SK-N-SH (cell line): ENCODE results near the gene ADAMTSL1. TPM values are rescaled to one million over a fixed set of nuclear protein-coding genes. Genes with fewer than 3 reads are reported as not detected.

Source experiments
- CTCF ChIA-PET: fragments of 300-600, 350-600 bp; formaldehyde crosslinking; extraction: SDS; loops from one replicate; lab custom pipeline; 2021; lab: Yijun Ruan, JAX
- POLR2A ChIA-PET: fragments of 350-600 bp; sonication (Branson Sonifier 250); formaldehyde crosslinking; extraction: SDS; loops from one replicate; lab custom pipeline; 2020; ENCODE audit warnings: antibody characterized with exemption, inconsistent platforms; lab: Yijun Ruan, JAX
- DNase-seq: peaks from one replicate; pipeline ENCODE4 v3.0.0; 2012
- H2AFZ ChIP-seq: fragments of 200-600 bp; sonication (generic); 2 replicates; pipeline ENCODE4 v1.8.1; 2016; ENCODE audit warnings: antibody characterized with exemption, mild to moderate bottlenecking, low read depth
- H3F3A ChIP-seq: fragments of 200-600 bp; sonication (generic); replicated peaks from 2 replicates; pipeline ENCODE3; 2016; ENCODE audit warnings: antibody characterized with exemption, mild to moderate bottlenecking; ENCODE audit not compliant: insufficient read depth
- H3K27ac ChIP-seq, 2 experiments: fragments of 200-500 bp in 1 of 2; fragments of 200-600 bp in 1 of 2; sonication (Bioruptor generic) in 1 of 2; sonication (generic), shearing (Covaris generic) in 1 of 2; 2 replicates each; pipeline versions ENCODE4 v1.5.1 to v1.6.1; 2014 to 2016; ENCODE audit warnings: low read depth in 2 of 2, inconsistent platforms in 1 of 2, low read length in 1 of 2, mild to moderate bottlenecking in 1 of 2, mixed read lengths in 1 of 2
- H3K27me3 ChIP-seq: fragments of 200-600 bp; sonication (generic), shearing (Covaris generic); 2 replicates; pipeline ENCODE4 v1.6.1; 2016; ENCODE audit warnings: mixed run types; ENCODE audit not compliant: insufficient read depth
- H3K36me3 ChIP-seq, 2 experiments: fragments of 200-500 bp in 1 of 2; fragments of 200-600 bp in 1 of 2; sonication (Bioruptor generic) in 1 of 2; sonication (generic) in 1 of 2; replicated peaks in 1 of 2; 2 replicates each; pipeline versions ENCODE3 to v1.5.1; 2014 to 2016; ENCODE audit warnings: low read length in 1 of 2, mild to moderate bottlenecking in 1 of 2; ENCODE audit not compliant: insufficient read depth in 2 of 2, control insufficient read depth in 1 of 2
- H3K4me1 ChIP-seq, 2 experiments: fragments of 200-500 bp in 1 of 2; fragments of 200-600 bp in 1 of 2; sonication (Bioruptor generic) in 1 of 2; sonication (generic), shearing (Covaris generic) in 1 of 2; 2 replicates each; pipeline versions ENCODE4 v1.5.1 to v1.6.1; 2014 to 2016; ENCODE audit warnings: low read depth in 1 of 2, low read length in 1 of 2, mixed run types in 1 of 2; ENCODE audit not compliant: insufficient read depth in 2 of 2, control insufficient read depth in 1 of 2
- H3K4me2 ChIP-seq: fragments of 200-600 bp; sonication (generic), shearing (Covaris generic); 2 replicates; pipeline ENCODE4 v1.6.1; 2017; ENCODE audit warnings: mixed run types
- H3K4me3 ChIP-seq, 2 experiments: fragments of 200-500 bp in 1 of 2; fragments of 200-600 bp in 1 of 2; sonication (Bioruptor generic) in 1 of 2; sonication (generic), shearing (Covaris generic) in 1 of 2; 2 replicates each; pipeline versions ENCODE4 v1.5.1 to v1.8.1; 2014 to 2016; ENCODE audit warnings: low read depth in 2 of 2, inconsistent platforms in 1 of 2, low read length in 1 of 2, mild to moderate bottlenecking in 1 of 2, mixed read lengths in 1 of 2, moderate library complexity in 1 of 2
- H3K79me2 ChIP-seq: fragments of 200-600 bp; sonication (generic); 2 replicates; pipeline ENCODE4 v1.8.1; 2017; ENCODE audit warnings: mild to moderate bottlenecking; ENCODE audit not compliant: insufficient read depth
- H3K9ac ChIP-seq: fragments of 200-600 bp; sonication (generic); 2 replicates; pipeline ENCODE4 v1.6.1; 2017; ENCODE audit warnings: mixed run types
- H3K9me2 ChIP-seq: fragments of 200-600 bp; sonication (generic); 2 replicates; pipeline ENCODE4 v1.6.1; 2017; ENCODE audit warnings: mixed run types
- H3K9me3 ChIP-seq: fragments of 200-600 bp; sonication (generic); 2 replicates; pipeline ENCODE4 v1.6.1; 2017; ENCODE audit warnings: mixed run types, mild to moderate bottlenecking, moderate library complexity
- H4K20me1 ChIP-seq: fragments of 200-600 bp; sonication (generic); 2 replicates; pipeline ENCODE4 v1.6.1; 2017; ENCODE audit warnings: mild to moderate bottlenecking, mixed run types; ENCODE audit not compliant: insufficient read depth
- CHD2 ChIP-seq: fragments of 150-350 bp; IDR thresholded peaks from 2 replicates; pipeline ENCODE4 v1.6.1; 2018; ENCODE audit warnings: low read length; ENCODE audit not compliant: partially characterized antibody
- EP300 ChIP-seq, 2 experiments: IDR thresholded peaks; 2 replicates each; pipeline versions ENCODE4 v1.4.0 to v1.6.1; 2012; ENCODE audit warnings: borderline replicate concordance in 1 of 2, low read depth in 1 of 2, low read length in 1 of 2
- EZH2phosphoT487 ChIP-seq: fragments of 200-600 bp; sonication (generic); IDR thresholded peaks from 2 replicates; pipeline ENCODE4 v1.6.1; 2017; ENCODE audit warnings: low read depth, mixed run types, mild to moderate bottlenecking, antibody characterized with exemption, moderate library complexity, borderline replicate concordance
- FOXM1 ChIP-seq: IDR thresholded peaks from 2 replicates; pipeline ENCODE4 v1.4.0; 2012; ENCODE audit warnings: low read depth, mild to moderate bottlenecking
- GATA2 ChIP-seq: sonication (generic); formaldehyde crosslinking; IDR thresholded peaks from 2 replicates; pipeline ENCODE4 v1.5.0; 2020; ENCODE audit warnings: mild to moderate bottlenecking, missing genetic modification reagents
- JUND ChIP-seq: IDR thresholded peaks from 2 replicates; pipeline ENCODE4 v1.4.0; 2012
- MXI1 ChIP-seq: IDR thresholded peaks from 2 replicates; pipeline ENCODE4 v1.6.1; 2012; ENCODE audit warnings: mild to moderate bottlenecking, low read depth, low read length, improper control_type of control experiment
- POLR2AphosphoS5 ChIP-seq: IDR thresholded peaks from 2 replicates; pipeline ENCODE4 v1.6.1; 2012; ENCODE audit warnings: low read depth, low read length
- RFX5 ChIP-seq: IDR thresholded peaks from 2 replicates; pipeline ENCODE4 v1.6.1; 2012; ENCODE audit warnings: mild to moderate bottlenecking, improper control_type of control experiment, low read length
- RXRA ChIP-seq: IDR thresholded peaks from 2 replicates; pipeline ENCODE4 v1.4.0; 2012; ENCODE audit warnings: low read depth, mild to moderate bottlenecking, borderline replicate concordance
- SIN3A ChIP-seq: IDR thresholded peaks from 2 replicates; pipeline ENCODE4 v1.6.1; 2012; ENCODE audit warnings: low read depth, mild to moderate bottlenecking, low read length, moderate library complexity, borderline replicate concordance
- SMC3 ChIP-seq: IDR thresholded peaks from 2 replicates; pipeline ENCODE4 v1.6.1; 2012; ENCODE audit warnings: low read depth, low read length, improper control_type of control experiment
- WGBS: methylation state at CpG from one replicate; pipeline ENCODE4 v1.1.6; 2017; ENCODE audit warnings: low lambda C conversion rate; 5-methylcytosine and 5-hydroxymethylcytosine counted together
- polyA plus RNA-seq, 3 experiments: library from polyadenylated mRNA; depleted of rRNA; stranded (reverse); fragments of >200 nt; gene quantifications; 2 replicates each; pipeline ENCODE4 v1.2.3, GENCODE V29; 2012
- TF ChIP-seq, protein P1 (sequence below): IDR thresholded peaks from 2 replicates; pipeline ENCODE4 v1.4.0; 2012; ENCODE audit warnings: low read depth, borderline replicate concordance
- TF ChIP-seq, protein P2 (sequence below): IDR thresholded peaks from 2 replicates; pipeline ENCODE4 v1.4.0; 2012; ENCODE audit warnings: low read depth
- TF ChIP-seq, protein P3 (sequence below): fragments of 200-600 bp; sonication (generic); IDR thresholded peaks from 2 replicates; pipeline ENCODE4 v1.6.1; 2017; ENCODE audit warnings: antibody characterized with exemption, mild to moderate bottlenecking, moderate library complexity
- TF ChIP-seq, protein P4 (sequence below): IDR thresholded peaks from 2 replicates; pipeline ENCODE4; 2012
- TF ChIP-seq, protein P5 (sequence below): fragments of 150-350 bp; IDR thresholded peaks from 2 replicates; pipeline ENCODE4 v1.6.1; 2017; ENCODE audit warnings: antibody characterized with exemption, low read length, low read depth, borderline replicate concordance

Gene ADAMTSL1
- polyA plus RNA-seq, 1 of the 3 experiments (the other 2 are of a cell fraction), result 114 TPM

DNA sequence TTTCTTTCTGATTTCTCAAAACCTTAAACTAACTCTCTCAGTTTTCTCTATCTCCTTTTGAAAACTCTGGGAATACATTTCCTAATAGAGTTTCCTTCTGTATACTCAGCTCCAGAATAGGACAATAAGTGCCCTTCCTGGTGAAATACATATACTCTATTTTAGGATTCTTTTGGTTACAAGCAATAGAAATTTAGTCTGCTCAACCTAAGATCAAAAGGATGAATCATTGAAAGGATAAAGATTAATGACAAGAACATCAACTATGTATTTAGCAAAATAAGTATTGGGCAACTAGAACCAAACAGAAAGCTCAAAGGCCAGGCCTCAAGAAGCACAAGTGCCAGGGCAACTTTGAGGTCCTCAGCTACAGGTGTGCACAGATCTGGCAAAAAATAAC is 127.1 kb downstream of the ADAMTSL1 start:
- H3K4me3 ChIP-seq, result no peak overlapping the region
- no peaks in the 10 kb centered on the region; a peak in 1 of 4 replicates for H3K4me1 ChIP-seq
- H3K27ac ChIP-seq, result no peak overlapping the region; a peak in 1 of 4 replicates
- H3K9me3 ChIP-seq, result no peaks in the 10 kb centered on the region
- no peak overlapping the region for H2AFZ ChIP-seq
- H3K27me3 ChIP-seq, result no peaks in the 10 kb centered on the region
- H3K79me2 ChIP-seq, result peaks cover 90% of the 10 kb centered on the region
- ChIA-PET POLR2A (no interaction called here), CTCF (no interaction called here)
- peaks cover 0 to 50% of the 10 kb centered on the region in 2 experiments for H3K36me3 ChIP-seq
- DNase-seq, result no peak
- peaks cover 23% of the 10 kb centered on the region for H3F3A ChIP-seq
- H3K9me2 ChIP-seq, result no peaks in the 10 kb centered on the region
- no peak for TF ChIP-seq FOXM1
- TF ChIP-seq RFX5, result no peak
- TF ChIP-seq SIN3A, result no peak
- no peak for TF ChIP-seq EP300 (IDR thresholded peaks at IDR 0.05; ENCODE audit: borderline replicate concordance in 1 of 2, low read depth in 1 of 2, low read length in 1 of 2)
- TF ChIP-seq, protein P1, sequence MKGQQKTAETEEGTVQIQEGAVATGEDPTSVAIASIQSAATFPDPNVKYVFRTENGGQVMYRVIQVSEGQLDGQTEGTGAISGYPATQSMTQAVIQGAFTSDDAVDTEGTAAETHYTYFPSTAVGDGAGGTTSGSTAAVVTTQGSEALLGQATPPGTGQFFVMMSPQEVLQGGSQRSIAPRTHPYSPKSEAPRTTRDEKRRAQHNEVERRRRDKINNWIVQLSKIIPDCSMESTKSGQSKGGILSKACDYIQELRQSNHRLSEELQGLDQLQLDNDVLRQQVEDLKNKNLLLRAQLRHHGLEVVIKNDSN, result no peak
- TF ChIP-seq, protein P2, sequence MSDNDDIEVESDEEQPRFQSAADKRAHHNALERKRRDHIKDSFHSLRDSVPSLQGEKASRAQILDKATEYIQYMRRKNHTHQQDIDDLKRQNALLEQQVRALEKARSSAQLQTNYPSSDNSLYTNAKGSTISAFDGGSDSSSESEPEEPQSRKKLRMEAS, result no peak
- no peak for TF ChIP-seq EZH2phosphoT487
- no peak for TF ChIP-seq RXRA
- TF ChIP-seq MXI1, result no peak
- TF ChIP-seq, protein P3, sequence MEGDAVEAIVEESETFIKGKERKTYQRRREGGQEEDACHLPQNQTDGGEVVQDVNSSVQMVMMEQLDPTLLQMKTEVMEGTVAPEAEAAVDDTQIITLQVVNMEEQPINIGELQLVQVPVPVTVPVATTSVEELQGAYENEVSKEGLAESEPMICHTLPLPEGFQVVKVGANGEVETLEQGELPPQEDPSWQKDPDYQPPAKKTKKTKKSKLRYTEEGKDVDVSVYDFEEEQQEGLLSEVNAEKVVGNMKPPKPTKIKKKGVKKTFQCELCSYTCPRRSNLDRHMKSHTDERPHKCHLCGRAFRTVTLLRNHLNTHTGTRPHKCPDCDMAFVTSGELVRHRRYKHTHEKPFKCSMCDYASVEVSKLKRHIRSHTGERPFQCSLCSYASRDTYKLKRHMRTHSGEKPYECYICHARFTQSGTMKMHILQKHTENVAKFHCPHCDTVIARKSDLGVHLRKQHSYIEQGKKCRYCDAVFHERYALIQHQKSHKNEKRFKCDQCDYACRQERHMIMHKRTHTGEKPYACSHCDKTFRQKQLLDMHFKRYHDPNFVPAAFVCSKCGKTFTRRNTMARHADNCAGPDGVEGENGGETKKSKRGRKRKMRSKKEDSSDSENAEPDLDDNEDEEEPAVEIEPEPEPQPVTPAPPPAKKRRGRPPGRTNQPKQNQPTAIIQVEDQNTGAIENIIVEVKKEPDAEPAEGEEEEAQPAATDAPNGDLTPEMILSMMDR, result no peak
- no peak for TF ChIP-seq JUND
- no peak for TF ChIP-seq POLR2AphosphoS5
- no peak overlapping the region for H3K4me2 ChIP-seq
- no peak overlapping the region for H3K9ac ChIP-seq
- no peaks in the 10 kb centered on the region for H4K20me1 ChIP-seq

DNA sequence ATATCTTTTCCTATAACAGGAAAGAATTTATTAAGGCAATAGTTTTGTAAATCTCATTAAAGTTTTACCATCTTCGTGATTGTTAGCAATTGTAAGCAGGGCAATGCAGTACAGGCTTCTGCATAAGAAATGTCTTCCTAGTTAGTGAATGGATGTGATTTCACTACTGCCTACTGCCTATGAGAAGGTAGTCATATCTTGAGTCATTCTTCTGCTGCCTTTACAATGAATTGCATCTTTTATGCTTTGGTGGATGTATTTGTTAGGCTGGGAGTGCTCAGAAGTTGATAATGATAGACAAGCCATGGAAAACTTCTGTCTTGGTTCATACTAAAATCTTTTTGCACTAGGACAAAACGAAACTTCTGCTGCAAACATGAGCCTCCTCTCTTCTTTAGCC is 128.0 kb downstream of the ADAMTSL1 start:
- Histone ChIP-seq H3K9me3 (no peaks in the 10 kb centered on the region), H3K9me2 (no peaks in the 10 kb centered on the region), H3K36me3 (peaks cover 0 to 49% of the 10 kb centered on the region in 2 experiments), H3K9ac (no peak overlapping the region), H3K4me1 (no peaks in the 10 kb centered on the region; a peak in 1 of 4 replicates), H3K27me3 (no peaks in the 10 kb centered on the region), H3F3A (peaks cover 22% of the 10 kb centered on the region), H3K4me2 (no peak overlapping the region), H3K27ac (no peak overlapping the region), H4K20me1 (no peaks in the 10 kb centered on the region), H3K4me3 (no peak overlapping the region), H2AFZ (no peak overlapping the region), H3K79me2 (peaks cover 89% of the 10 kb centered on the region)
- ChIA-PET CTCF (no interaction called here), POLR2A (no interaction called here)
- TF ChIP-seq SMC3, result no peak
- no peak for TF ChIP-seq RFX5
- TF ChIP-seq CHD2, result no peak
- TF ChIP-seq GATA2, result no peak
- TF ChIP-seq, protein P4, sequence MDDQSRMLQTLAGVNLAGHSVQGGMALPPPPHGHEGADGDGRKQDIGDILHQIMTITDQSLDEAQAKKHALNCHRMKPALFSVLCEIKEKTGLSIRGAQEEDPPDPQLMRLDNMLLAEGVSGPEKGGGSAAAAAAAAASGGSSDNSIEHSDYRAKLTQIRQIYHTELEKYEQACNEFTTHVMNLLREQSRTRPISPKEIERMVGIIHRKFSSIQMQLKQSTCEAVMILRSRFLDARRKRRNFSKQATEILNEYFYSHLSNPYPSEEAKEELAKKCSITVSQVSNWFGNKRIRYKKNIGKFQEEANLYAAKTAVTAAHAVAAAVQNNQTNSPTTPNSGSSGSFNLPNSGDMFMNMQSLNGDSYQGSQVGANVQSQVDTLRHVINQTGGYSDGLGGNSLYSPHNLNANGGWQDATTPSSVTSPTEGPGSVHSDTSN, result no peak
- TF ChIP-seq, protein P5, sequence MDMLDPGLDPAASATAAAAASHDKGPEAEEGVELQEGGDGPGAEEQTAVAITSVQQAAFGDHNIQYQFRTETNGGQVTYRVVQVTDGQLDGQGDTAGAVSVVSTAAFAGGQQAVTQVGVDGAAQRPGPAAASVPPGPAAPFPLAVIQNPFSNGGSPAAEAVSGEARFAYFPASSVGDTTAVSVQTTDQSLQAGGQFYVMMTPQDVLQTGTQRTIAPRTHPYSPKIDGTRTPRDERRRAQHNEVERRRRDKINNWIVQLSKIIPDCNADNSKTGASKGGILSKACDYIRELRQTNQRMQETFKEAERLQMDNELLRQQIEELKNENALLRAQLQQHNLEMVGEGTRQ, result no peak
- TF ChIP-seq POLR2AphosphoS5, result no peak
- TF ChIP-seq, protein P2, result no peak
- 58% methylated on average over 2 of the region's 2 CpGs for WGBS
- DNase-seq, result no peak
